GM12864 (cell line): Measurements from ENCODE around the gene RABEP2.

ENCODE experiments used
- DNase-seq: peaks from one replicate; pipeline ENCODE4 v3.0.0-alpha.2; 2011; ENCODE audit warnings: low read depth
- H3K4me3 ChIP-seq: 2 replicates; pipeline ENCODE4 v1.5.1; 2011; ENCODE audit warnings: mild to moderate bottlenecking, low read depth, low read length, control low read depth
- CTCF ChIP-seq: IDR thresholded peaks from 2 replicates; pipeline ENCODE4 v1.5.1; 2011; ENCODE audit warnings: low read depth, mild to moderate bottlenecking, moderate library complexity, low read length, control low read depth, inconsistent platforms; ENCODE audit errors: missing control alignments

The RABEP2 gene

GRCh38 chr16:28865722-28866453 is 59.1 kb downstream of the RABEP2 start:
- DNase-seq = no peak
- no peak overlapping the region for H3K4me3 ChIP-seq
- no peak for TF ChIP-seq CTCF

- no peak for TF ChIP-seq CTCF
- no peak for DNase-seq
- H3K4me3 ChIP-seq = no peak overlapping the region; the same call in 1 of the 2 replicates
These were observed 59.9 kb downstream of the RABEP2 start for GRCh38 chr16:28865001-28865688.

GRCh38 chr16:28863929-28864793 is 60.9 kb downstream of the RABEP2 start:
- no peak for DNase-seq
- H3K4me3 ChIP-seq = peak overlapping the region; percentile 65
- TF ChIP-seq CTCF = no peak

- H3K4me3 ChIP-seq = no peak overlapping the region
- no peak for TF ChIP-seq CTCF
- DNase-seq = no peak
These were observed 65.7 kb downstream of the RABEP2 start for GRCh38 chr16:28859326-28859725.

- H3K4me3 ChIP-seq = no peak overlapping the region
- TF ChIP-seq CTCF = no peak
- DNase-seq = no peak
These were observed 66.6 kb downstream of the RABEP2 start for GRCh38 chr16:28858421-28858820.
